Activated CD4-positive, alpha-beta memory T cell treated with anti-CD3 and anti-CD28 coated beads for 36 hours (primary cell): Measurements from ENCODE around the gene TFDP2. TPM values are rescaled to one million over a fixed set of nuclear protein-coding genes. Genes with fewer than 3 reads are reported as not detected.
"Not testable (repeated sequence)": the region's sequence is repeated elsewhere in the genome, so short reads cannot be mapped to it uniquely, and the experiment has no call there.

Source experiments
- CTCF ChIA-PET: fragments of 350-600 bp; sonication (Branson Sonifier 250); formaldehyde crosslinking; loops from one replicate; lab custom pipeline; 2021; ENCODE audit warnings: antibody characterized with exemption, inconsistent platforms; lab: Charles Lee
- POLR2A ChIA-PET: fragments of 350-600 bp; sonication (Branson Sonifier 250); formaldehyde crosslinking; loops from one replicate; lab custom pipeline; 2021; ENCODE audit warnings: antibody characterized with exemption; lab: Charles Lee
- DNase-seq: peaks from one replicate; pipeline ENCODE4 v3.0.0-alpha.2; 2020
- H3K27ac Mint-ChIP-seq: one replicate; pipeline ENCODE4 v1.8.0; 2021; ENCODE audit warnings: mixed read lengths
- H3K27me3 Mint-ChIP-seq: one replicate; pipeline ENCODE4 v1.8.0; 2021; ENCODE audit warnings: mixed read lengths
- H3K36me3 Mint-ChIP-seq: one replicate; pipeline ENCODE4 v1.8.0; 2021; ENCODE audit warnings: mixed read lengths
- H3K4me1 Mint-ChIP-seq: one replicate; pipeline ENCODE4 v1.8.0; 2021; ENCODE audit warnings: low read depth, mixed read lengths
- H3K4me3 Mint-ChIP-seq: one replicate; pipeline ENCODE4 v1.8.0; 2021; ENCODE audit warnings: mild to moderate bottlenecking, mixed read lengths
- H3K9me3 Mint-ChIP-seq: one replicate; pipeline ENCODE4 v1.8.0; 2021; ENCODE audit warnings: mixed read lengths
- intact Hi-C: fragments of 100-400 bp; cut with micrococcal nuclease; formaldehyde crosslinking; loops from one replicate; pipeline ENCODE4 v1.15.1; 2023
- total RNA-seq, 2 experiments: library from RNA; stranded (reverse); gene quantifications; one replicate each; pipeline ENCODE4 v1.2.3, GENCODE V29; 2021

The TFDP2 gene
- total RNA-seq, 2 experiments from 2014 or later: 19.1 to 21.5 TPM

DNA sequence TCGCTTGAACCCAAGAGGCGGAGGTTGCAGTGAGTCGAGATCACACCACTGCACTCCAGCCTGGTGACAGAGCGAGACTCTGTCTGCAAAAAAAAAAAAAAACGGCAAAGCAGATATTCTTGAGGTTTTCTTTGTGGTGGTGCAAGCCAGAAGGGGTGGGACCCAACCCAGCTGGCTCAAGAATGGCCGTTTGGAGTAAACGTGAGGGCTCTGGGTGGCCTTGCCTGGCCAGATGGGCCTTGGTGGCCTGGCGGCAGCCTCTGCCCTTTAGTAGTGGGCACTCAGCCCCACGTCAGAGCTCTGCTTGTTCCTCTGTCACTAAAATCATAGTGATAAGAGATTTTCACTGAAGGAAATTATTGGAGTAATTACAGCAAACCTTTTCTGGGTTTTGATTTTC, 222.4 kb downstream of the TFDP2 start:
- POLR2A ChIA-PET: no interaction called here
- DNase-seq: no peak

GRCh38 chr3:141925677-141926076, 223.7 kb downstream of the TFDP2 start:
- CTCF ChIA-PET: interaction anchor here (0.7 kb wide), 1 partner anchor 12 kb away, joined by 4 read pairs; no protein-coding TSS in a partner anchor
- DNase-seq, intact Hi-C loops, POLR2A ChIA-PET, H3K27me3 Mint-ChIP-seq, H3K4me3 Mint-ChIP-seq, H3K27ac Mint-ChIP-seq, H3K4me1 Mint-ChIP-seq, H3K9me3 Mint-ChIP-seq: not testable (repeated sequence)
- peaks cover 47% of the 10 kb centered on the region for H3K36me3 Mint-ChIP-seq

More for the DNA sequence above, 222.4 kb downstream of the TFDP2 start:
- intact Hi-C loops: no loop called here
- Mint-ChIP-seq H3K4me1 (no peaks in the 10 kb centered on the region), H3K36me3 (peaks cover 40% of the 10 kb centered on the region), H3K4me3 (no peak overlapping the region), H3K27me3 (no peaks in the 10 kb centered on the region), H3K9me3 (no peaks in the 10 kb centered on the region), H3K27ac (no peak overlapping the region)
- CTCF ChIA-PET: no interaction called here

DNA sequence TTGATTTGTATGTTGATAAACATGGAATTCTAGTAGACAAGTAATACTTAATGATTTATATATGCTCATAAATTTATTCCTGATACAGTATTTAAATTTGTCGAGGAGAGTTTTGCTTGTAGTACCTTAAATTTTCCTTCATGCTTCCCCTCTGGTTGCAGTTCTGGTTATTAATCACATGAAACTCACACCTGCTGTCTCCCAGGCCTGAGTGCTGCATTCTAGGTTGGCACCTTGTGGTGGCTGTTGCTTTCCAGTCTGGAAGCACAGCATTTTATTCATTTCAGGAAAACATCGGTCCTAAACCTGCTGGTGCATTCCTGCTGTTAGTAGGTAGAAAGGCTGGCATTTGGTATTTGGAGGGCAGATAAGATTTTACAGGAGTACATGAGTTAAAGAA, 228.0 kb downstream of the TFDP2 start:
- no peak overlapping the region for H3K27ac Mint-ChIP-seq
- CTCF ChIA-PET: no interaction called here
- intact Hi-C loops: no loop called here
- no peaks in the 10 kb centered on the region for H3K27me3 Mint-ChIP-seq
- peaks cover 8% of the 10 kb centered on the region for H3K4me1 Mint-ChIP-seq
- H3K36me3 Mint-ChIP-seq: peaks cover 44% of the 10 kb centered on the region
- no peak for DNase-seq
- no peaks in the 10 kb centered on the region for H3K9me3 Mint-ChIP-seq
- POLR2A ChIA-PET: no interaction called here
- no peak overlapping the region for H3K4me3 Mint-ChIP-seq

GRCh38 chr3:141920701-141921100, 228.6 kb downstream of the TFDP2 start:
- Mint-ChIP-seq H3K27me3 (no peaks in the 10 kb centered on the region), H3K27ac (no peak overlapping the region), H3K4me1 (peaks cover 8% of the 10 kb centered on the region), H3K9me3 (no peaks in the 10 kb centered on the region), H3K36me3 (peaks cover 44% of the 10 kb centered on the region), H3K4me3 (no peak overlapping the region)
- DNase-seq: peak; percentile 21
- intact Hi-C loops: no loop called here
- ChIA-PET CTCF (no interaction called here), POLR2A (no interaction called here)

- H3K27me3 Mint-ChIP-seq: no peaks in the 10 kb centered on the region
- H3K9me3 Mint-ChIP-seq: peaks cover 6% of the 10 kb centered on the region
- ChIA-PET CTCF (no interaction called here), POLR2A (no interaction called here)
- no peak overlapping the region for H3K4me3 Mint-ChIP-seq
- peaks cover 48% of the 10 kb centered on the region for H3K36me3 Mint-ChIP-seq
- intact Hi-C loops: loop anchor here (10.0 kb wide), 1 partner anchor 341 kb away; no protein-coding TSS in a partner anchor
- H3K27ac Mint-ChIP-seq: no peak overlapping the region
- DNase-seq: no peak
- peaks cover 9% of the 10 kb centered on the region for H3K4me1 Mint-ChIP-seq
These were observed 233.6 kb downstream of the TFDP2 start for GRCh38 chr3:141915766-141916165.

- ChIA-PET POLR2A (no interaction called here), CTCF (interaction anchor here (3.8 kb wide), 2 partner anchors 38 to 176 kb away, joined by 45 to 49 read pairs; partner anchors contain the start of genes ATP1B3 and RNF7)
- intact Hi-C loops: loop anchor here (10.0 kb wide), 1 partner anchor 340 kb away; no protein-coding TSS in a partner anchor
- no peak overlapping the region for H3K27ac Mint-ChIP-seq
- H3K27me3 Mint-ChIP-seq: no peaks in the 10 kb centered on the region
- no peak for DNase-seq
- H3K36me3 Mint-ChIP-seq: peaks cover 42% of the 10 kb centered on the region
- peaks cover 5% of the 10 kb centered on the region for H3K4me1 Mint-ChIP-seq
- no peak overlapping the region for H3K4me3 Mint-ChIP-seq
- peaks cover 6% of the 10 kb centered on the region for H3K9me3 Mint-ChIP-seq
These were observed 234.3 kb downstream of the TFDP2 start for GRCh38 chr3:141915016-141915415.

- no peak overlapping the region for H3K4me3 Mint-ChIP-seq
These were observed 235.0 kb downstream of the TFDP2 start for GRCh38 chr3:141914311-141914710.

DNA sequence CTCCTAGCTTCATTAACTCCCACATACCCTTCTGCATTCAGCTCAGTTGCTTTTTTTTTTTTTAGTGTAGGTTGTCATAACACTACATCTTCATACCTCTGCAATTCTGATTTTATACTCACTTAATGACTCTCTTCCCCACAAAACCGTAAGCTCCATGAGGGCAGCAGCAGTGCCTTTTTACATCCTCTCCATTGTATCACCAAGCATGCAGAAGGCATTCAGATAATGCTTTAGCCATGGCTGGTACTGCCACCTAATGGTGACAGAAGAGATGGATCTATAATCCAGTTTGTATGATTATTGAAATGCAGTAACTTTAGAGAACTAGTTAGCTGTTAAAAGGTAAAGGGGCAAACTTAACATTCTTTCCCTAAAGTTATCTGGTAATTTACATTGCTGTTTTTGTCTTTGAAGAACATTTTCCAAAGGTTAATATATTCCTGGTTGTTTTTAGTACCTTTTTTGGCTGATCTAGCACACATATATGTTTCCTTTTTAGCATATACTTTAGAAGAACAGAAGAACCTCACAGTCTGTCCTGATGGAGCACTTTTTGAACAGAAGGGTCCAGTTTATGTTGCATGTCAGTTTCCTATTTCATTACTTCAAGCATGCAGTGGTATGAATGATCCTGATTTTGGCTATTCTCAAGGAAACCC, 236.1 kb downstream of the TFDP2 start:
- peaks cover 5% of the 10 kb centered on the region for H3K4me1 Mint-ChIP-seq
- peaks cover 54% of the 10 kb centered on the region for H3K36me3 Mint-ChIP-seq
- POLR2A ChIA-PET: interaction anchor here (0.7 to 1.5 kb wide), 4 partner anchors 20 to 46 kb away, joined by 3 to 8 read pairs (median 4); partner anchors contain the start of gene ATP1B3
- peaks cover 6% of the 10 kb centered on the region for H3K9me3 Mint-ChIP-seq
- intact Hi-C loops: loop anchor here (1.0 to 10.0 kb wide), 4 partner anchors 22 to 338 kb away; partner anchors contain the start of gene RNF7
- CTCF ChIA-PET: interaction anchor here (0.5 to 3.8 kb wide), 37 partner anchors 9 to 353 kb away, joined by 3 to 49 read pairs (median 4); partner anchors contain the start of genes ATP1B3 and RNF7
- no peaks in the 10 kb centered on the region for H3K27me3 Mint-ChIP-seq
- no peak overlapping the region for H3K27ac Mint-ChIP-seq
- DNase-seq: peak; percentile 63
- no peak overlapping the region for H3K4me3 Mint-ChIP-seq

More at GRCh38 chr3:141914311-141914710, 235.0 kb downstream of the TFDP2 start:
- DNase-seq: no peak
- peaks cover 6% of the 10 kb centered on the region for H3K9me3 Mint-ChIP-seq
- peaks cover 46% of the 10 kb centered on the region for H3K36me3 Mint-ChIP-seq
- ChIA-PET CTCF (interaction anchor here (0.7 to 3.8 kb wide), 8 partner anchors 10 to 175 kb away, joined by 4 to 49 read pairs (median 8); partner anchors contain the start of genes ATP1B3 and RNF7), POLR2A (no interaction called here)
- H3K27me3 Mint-ChIP-seq: no peaks in the 10 kb centered on the region
- H3K4me1 Mint-ChIP-seq: peaks cover 5% of the 10 kb centered on the region
- H3K27ac Mint-ChIP-seq: no peak overlapping the region
- intact Hi-C loops: loop anchor here (10.0 kb wide), 1 partner anchor 340 kb away; no protein-coding TSS in a partner anchor

GRCh38 chr3:141909986-141910385, 239.4 kb downstream of the TFDP2 start:
- CTCF ChIA-PET, H3K4me1 Mint-ChIP-seq, H3K27ac Mint-ChIP-seq, H3K9me3 Mint-ChIP-seq, POLR2A ChIA-PET, H3K27me3 Mint-ChIP-seq, H3K4me3 Mint-ChIP-seq, DNase-seq: not testable (repeated sequence)
- peaks cover 57% of the 10 kb centered on the region for H3K36me3 Mint-ChIP-seq
- intact Hi-C loops: loop anchor here (10.0 kb wide), 1 partner anchor 335 kb away; no protein-coding TSS in a partner anchor

DNA sequence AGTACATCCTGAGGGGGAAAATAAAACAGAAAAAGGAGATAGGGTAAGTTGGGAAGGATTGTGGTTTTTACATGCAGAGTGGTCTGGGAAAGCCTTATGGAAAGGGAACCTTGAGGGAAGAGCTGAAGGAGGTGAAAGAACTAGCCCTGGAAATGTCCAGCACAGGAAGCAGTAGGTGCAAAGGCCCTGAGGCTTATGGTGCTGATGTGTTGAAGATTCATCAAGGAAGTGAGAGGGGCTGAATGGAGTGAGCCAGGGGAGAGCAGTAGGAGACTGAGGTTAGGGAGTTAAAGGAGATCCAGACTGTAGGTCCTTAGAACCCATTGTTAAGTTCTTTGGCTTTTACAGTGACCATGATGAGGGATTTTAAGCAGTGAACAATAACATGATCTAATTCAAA, 239.9 kb downstream of the TFDP2 start:
- Mint-ChIP-seq H3K9me3 (peaks cover 6% of the 10 kb centered on the region), H3K27ac (no peak overlapping the region), H3K4me1 (peaks cover 14% of the 10 kb centered on the region), H3K4me3 (no peak overlapping the region), H3K27me3 (no peaks in the 10 kb centered on the region), H3K36me3 (peaks cover 55% of the 10 kb centered on the region)
- DNase-seq: no peak
- ChIA-PET POLR2A (no interaction called here), CTCF (no interaction called here)
- intact Hi-C loops: no loop called here

DNA sequence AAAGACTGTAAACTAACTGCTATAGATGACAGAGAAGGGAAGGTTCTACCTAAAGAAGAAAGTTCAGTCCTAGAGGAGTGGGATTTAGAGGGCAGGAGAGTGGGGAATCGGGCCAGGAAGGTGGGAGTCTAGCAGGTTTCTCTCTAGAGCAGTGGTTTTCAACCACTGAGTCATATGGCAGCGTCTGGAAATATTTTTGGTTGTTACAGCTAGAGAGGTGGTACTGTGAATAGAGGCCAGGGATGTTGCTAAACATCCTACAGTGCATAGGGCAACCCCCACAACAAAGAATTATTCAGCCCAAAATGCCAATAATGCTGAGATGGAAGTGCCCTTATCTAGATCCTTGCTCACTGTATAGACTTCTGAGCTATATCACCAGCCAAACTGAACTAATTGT, 244.2 kb downstream of the TFDP2 start:
- intact Hi-C loops: loop anchor here (2.0 kb wide), 1 partner anchor 14 kb away; no protein-coding TSS in a partner anchor
- no peak for DNase-seq
- Mint-ChIP-seq H3K27ac (peak overlapping the region; percentile 52), H3K9me3 (peaks cover 6% of the 10 kb centered on the region), H3K4me3 (peak overlapping the region; percentile 4), H3K27me3 (no peaks in the 10 kb centered on the region), H3K36me3 (peaks cover 46% of the 10 kb centered on the region), H3K4me1 (peaks cover 33% of the 10 kb centered on the region)
- CTCF ChIA-PET: interaction anchor here (0.6 to 1.5 kb wide), 3 partner anchors 8 to 56 kb away, joined by 3 to 9 read pairs (median 3); no protein-coding TSS in a partner anchor
- POLR2A ChIA-PET: no interaction called here

DNA sequence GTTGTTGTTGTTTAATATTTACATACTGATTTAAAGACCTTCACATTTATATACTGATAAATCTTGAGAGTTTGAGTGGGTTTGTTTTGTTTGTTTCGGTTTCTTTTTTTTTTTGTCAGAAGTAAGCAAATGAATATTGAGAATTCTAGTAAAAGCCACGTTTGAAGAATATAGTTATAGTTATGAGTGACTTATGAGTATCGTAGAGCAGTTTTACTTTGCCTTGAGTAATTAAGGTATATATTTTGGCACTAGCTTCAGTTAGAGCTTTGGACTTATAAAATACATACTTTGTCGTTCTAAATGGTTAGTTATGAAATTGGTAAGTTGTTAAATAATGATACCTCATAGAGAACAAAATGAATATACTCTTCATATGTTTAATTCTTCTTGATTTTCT, 245.1 kb downstream of the TFDP2 start:
- H3K4me1 Mint-ChIP-seq: peaks cover 38% of the 10 kb centered on the region
- POLR2A ChIA-PET: interaction anchor here (0.6 to 1.0 kb wide), 2 partner anchors 18 to 27 kb away, joined by 3 to 5 read pairs; partner anchors contain the start of gene ATP1B3
- no peak for DNase-seq
- no peak overlapping the region for H3K4me3 Mint-ChIP-seq
- CTCF ChIA-PET: interaction anchor here (0.6 to 1.5 kb wide), 2 partner anchors 9 to 29 kb away, joined by 3 to 9 read pairs; no protein-coding TSS in a partner anchor
- no peaks in the 10 kb centered on the region for H3K27me3 Mint-ChIP-seq
- H3K27ac Mint-ChIP-seq: peak overlapping the region; percentile 45
- peaks cover 47% of the 10 kb centered on the region for H3K36me3 Mint-ChIP-seq
- intact Hi-C loops: loop anchor here (1.0 to 5.0 kb wide), 4 partner anchors 13 to 107 kb away; no protein-coding TSS in a partner anchor
- H3K9me3 Mint-ChIP-seq: peaks cover 9% of the 10 kb centered on the region
